GM18870 (cell line): ENCODE results near the gene PCK2.

Experiments
- ATAC-seq: cut with Tn5 transposase; IDR thresholded peaks from one replicate; pipeline ENCODE4 v1.9.1; 2021; ENCODE audit warnings: moderate library complexity; ENCODE audit not compliant: unreplicated experiment

PCK2 gene

DNA sequence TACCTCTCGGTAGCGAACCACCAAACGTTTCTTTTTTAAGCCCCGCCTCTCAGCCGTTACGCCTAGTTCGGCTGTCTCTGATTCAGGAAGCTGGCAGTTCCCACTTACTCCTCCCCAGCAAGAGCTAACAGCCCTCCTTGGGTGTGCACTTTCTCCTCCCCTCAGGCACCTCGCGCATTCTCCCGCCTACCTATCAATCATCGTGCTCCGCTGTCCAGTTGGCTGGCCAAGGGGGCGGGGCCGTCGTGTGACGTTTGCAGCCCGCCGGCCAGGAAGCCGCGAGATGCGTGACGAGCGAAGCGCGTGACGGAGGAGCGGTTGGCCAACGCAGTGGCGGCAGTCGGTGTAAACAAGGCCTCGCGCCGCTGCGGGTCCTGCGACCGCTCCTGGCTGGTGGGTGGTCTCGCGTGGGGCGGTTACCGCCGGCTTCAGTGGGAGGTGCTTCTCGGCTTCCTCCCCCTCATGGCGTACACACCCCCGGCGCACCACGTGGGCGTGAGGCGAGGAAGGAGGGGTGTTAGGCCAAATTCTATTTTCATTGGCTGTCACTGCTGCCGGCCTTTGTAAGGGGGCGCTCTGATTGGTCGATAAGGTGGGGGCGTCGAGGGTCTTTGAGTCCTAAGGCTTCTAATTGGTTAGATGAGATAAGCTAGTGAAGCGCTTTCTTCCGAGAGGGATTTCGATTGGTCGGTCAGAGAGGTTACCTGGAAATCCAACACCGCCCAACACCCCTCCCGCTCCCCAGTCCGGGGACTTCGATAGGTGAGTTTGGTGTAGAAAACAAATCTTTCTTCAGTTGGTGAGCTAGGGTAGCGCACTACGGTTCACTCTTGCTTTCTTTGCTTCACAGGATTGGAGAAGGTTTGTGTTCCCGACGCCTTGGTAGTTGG is 20.7 kb downstream of the PCK2 start, which contains the start of the genes DCAF11 and NRL:
Gene DCAF11 (plus strand): TSS at position 246 of the 890 bp plus-strand sequence. CDS start 818 bp downstream, outside the sequence.
Gene NRL (minus strand): TSS at position 418 of the 890 bp plus-strand sequence. CDS start 32,101 bp downstream, outside the sequence.
- peak; percentile 83 for ATAC-seq

GRCh38 chr14:24115422-24116127 is 21.5 kb downstream of the PCK2 start:
- ATAC-seq: no peak

DNA sequence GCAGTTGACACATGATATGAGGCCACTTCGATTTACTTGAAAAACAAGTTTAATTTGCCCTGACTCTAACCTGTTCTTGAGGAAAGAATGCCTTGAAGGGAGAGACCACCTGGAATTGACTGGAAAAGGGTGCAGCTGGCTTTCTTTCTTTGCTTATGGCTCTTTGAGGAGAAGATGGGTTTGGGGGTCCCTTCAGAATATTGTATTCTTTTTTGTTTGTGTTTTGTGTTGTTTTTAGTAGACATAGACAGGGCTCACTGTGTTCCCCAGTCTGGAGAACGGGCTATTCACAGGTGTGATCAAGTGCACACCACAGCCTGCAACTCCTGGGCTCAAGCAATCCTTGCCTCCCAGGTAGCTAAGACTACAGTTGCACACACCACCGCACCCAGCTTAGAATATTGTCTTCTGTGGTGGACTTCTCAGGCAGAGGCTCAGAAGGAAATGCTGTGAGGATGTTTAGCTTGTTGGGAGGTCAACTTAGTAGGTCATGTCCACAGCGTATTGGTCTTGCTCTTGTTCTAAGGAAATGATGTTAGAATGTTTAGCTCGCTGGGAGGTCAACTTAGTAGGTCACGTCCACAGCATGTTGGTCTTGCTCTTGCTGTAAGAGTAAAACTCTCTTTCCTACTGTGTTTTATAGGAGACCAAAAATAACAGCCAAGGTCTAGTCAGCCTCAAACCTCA is 22.2 kb downstream of the PCK2 start:
- ATAC-seq: no peak

DNA sequence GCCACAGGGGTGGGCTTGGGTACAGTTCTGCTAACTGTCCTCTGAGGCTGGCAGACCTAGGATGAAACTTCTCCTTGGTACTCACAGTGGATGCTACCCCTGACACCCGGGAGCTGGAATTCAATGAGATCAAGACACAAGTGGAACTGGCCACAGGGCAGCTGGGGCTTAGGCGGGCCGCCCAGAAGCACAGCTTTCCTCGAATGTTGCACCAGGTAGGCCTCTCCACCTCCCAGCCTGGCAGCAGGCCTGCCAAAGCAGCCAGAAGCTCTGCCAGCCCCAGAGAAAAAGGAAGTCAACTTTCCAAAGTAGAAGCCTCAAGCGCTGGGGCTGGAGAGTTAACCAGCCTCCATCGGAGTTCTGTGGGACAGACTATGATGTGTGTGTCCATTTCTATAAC is 23.1 kb downstream of the PCK2 start:
- ATAC-seq: no peak

DNA sequence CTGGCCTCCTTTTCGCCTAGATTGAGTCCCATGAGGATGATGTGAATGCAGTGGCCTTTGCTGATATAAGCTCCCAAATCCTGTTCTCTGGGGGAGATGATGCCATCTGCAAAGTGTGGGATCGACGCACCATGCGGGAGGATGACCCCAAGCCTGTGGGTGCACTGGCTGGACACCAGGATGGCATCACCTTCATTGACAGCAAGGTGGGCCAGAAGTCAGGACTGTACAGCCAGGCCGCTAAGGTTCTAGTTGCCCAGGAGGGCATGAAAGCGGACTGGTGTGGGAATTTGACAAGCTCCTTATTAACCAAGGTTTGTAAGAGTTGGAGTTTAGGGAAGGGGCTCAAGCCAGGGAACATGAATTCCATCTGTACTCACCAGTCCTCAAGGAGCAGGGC is 25.6 kb downstream of the PCK2 start:
- ATAC-seq: no peak

- no peak for ATAC-seq
Measured at GRCh38 chr14:24121210-24121609, 27.1 kb downstream of the PCK2 start.

DNA sequence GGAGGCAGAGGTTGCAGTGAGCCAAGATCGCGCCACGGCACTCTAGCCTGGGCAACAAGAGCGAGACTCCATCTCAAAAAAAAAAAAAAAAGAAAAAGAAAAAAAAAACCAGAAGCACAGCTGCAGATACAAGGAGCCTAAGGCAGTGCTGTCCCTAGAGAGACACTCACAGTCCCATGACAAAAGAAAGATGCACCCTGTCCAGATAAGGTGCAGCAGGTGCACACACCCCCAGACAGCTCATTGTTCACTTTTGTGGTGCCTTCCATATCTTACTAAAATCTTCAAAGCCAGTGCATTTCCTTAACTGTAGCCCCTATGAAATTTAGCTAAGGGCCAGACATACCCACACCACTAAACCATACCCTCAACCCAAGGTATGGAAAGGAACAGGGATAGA is 28.3 kb downstream of the PCK2 start:
- no peak for ATAC-seq

DNA sequence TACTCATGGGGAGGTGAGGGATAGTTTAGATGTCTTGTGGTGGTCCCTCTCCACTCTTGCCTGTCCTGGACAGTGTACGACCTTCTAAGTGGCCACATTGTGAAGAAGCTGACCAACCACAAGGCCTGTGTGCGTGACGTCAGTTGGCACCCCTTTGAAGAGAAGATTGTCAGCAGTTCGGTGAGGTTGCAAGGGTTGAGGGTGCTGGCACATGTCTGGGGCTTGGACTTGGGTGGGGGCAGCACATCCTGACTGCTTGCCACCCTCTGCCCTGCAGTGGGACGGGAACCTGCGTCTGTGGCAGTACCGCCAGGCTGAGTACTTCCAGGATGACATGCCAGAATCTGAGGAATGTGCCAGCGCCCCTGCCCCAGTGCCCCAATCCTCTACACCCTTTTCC is 28.8 kb downstream of the PCK2 start:
- no peak for ATAC-seq

- ATAC-seq: peak; percentile 50
Measured at GRCh38 chr14:24123424-24124417, 29.6 kb downstream of the PCK2 start.

GRCh38 chr14:24126939-24127338 is 32.8 kb downstream of the PCK2 start:
- ATAC-seq: no peak

- no peak for ATAC-seq
Measured at GRCh38 chr14:24127673-24128072, 33.6 kb downstream of the PCK2 start.

- no peak for ATAC-seq
Measured at GRCh38 chr14:24129410-24129998, 35.4 kb downstream of the PCK2 start.

DNA sequence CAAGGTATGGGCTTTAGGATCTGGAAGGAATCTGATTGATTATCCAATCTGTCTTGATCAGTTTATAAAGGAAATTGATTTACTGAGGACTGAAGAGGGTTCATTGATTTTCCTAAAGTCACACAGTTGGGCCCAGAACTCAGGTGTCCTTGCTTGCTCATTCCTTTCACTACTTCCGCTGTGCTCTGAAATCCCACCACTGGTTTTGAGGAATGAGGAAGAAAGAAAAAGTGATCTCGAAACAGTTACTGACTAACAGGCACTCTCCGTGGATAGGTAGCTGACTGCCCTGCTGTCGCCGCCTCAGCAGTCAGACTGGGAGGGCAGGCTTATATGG is 36.2 kb downstream of the PCK2 start, which contains the start of gene FITM1:
Gene FITM1 (plus strand): TSS at position 280 of the 337 bp plus-strand sequence. CDS start 905 bp downstream, outside the sequence.
- no peak for ATAC-seq

DNA sequence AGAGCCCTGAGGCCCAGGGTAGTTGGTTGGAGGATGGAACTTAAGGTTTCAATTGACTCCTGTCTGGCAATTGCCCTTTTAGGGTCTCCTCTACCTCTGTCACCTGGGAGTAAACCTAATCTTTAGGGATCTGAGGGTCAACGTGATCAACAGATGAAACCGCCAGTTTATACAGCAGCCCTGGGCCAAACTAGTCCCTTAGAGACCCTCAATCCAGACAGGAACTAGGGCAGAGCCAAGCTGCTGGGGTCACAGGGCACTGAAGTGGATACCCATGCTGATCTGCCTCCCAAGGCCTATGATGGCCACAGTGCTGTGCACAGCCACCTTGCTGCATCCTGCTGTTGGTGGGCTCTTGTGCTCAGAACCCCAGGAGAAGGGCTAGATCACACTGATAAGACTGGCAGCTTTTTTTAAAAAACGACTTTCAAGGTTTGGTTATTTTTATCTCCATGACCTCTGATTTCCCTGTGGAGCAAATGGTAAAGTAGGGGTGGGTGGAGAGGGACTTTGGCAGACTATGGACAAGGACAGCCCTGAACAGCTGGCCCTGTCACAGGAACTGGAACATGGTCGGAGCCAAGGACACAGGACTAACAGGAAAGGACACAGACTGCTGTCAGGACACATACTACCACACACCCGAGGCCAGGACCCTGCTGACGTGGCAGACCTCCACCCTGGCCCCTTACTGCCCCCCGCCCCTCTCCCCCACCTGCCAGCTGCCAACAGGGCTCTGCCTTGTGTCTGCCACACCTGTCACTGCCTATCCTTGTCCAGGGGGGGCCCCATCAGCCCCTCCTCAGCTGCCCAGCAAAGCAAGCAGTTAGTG is 36.8 kb downstream of the PCK2 start:
- no peak for ATAC-seq

GRCh38 chr14:24131549-24131966 is 37.4 kb downstream of the PCK2 start:
- no peak for ATAC-seq

DNA sequence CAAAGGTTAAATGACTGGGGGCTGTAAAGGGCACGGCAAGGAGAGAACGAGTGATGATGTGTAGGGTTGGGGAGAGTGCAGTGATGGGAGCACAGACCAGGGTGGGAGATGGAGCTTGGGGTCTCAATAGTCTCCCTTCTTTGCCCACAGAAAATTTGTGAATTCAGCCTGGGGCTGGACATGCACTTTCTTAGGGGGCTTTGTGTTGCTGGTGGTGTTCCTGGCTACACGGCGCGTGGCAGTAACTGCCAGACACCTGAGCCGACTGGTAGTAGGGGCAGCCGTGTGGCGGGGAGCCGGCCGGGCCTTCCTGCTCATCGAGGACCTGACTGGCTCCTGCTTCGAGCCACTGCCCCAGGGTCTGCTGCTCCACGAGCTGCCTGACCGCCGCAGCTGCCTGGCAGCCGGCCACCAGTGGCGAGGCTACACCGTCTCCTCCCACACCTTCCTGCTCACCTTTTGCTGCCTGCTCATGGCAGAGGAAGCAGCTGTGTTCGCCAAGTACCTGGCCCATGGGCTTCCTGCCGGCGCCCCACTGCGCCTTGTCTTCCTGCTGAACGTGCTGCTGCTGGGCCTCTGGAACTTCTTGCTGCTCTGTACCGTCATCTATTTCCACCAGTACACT is 38.1 kb downstream of the PCK2 start:
- no peak for ATAC-seq

- ATAC-seq: no peak
Measured at GRCh38 chr14:24132976-24133375, 38.9 kb downstream of the PCK2 start.

DNA sequence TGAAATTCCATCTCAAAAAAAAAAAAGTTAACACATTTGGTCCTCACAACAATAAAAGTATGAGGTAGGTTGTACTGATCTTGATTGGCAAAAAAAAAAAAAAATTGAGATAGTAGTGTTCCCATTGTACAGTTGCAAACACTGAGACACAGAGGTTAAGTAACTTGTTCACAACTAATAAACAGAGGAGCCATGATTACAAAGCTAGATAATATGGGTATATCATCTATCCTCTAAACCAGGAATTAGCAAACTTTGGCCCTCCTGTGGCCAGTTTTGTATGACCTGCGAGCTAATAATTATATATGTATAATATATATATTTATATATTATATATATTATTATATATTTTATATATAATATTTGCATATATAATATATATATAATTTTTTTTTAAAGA is 39.6 kb downstream of the PCK2 start:
- no peak for ATAC-seq

DNA sequence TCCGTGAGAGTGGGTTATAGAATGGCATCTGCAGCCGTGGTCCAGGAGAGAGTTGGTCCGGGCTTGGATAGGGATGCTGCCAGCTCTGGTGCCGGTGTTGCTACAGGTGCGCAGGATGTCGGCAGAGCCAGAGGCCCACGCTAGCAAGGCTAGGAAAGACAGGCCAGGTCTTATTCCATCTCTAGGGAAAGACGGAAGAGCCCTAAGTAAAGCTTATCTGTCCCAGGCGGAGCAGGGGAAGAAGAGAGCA is 41.4 kb downstream of the PCK2 start:
- ATAC-seq: peak; percentile 15
